ENCODE data around the gene TOMM20L. TPM values are rescaled to one million over a fixed set of nuclear protein-coding genes. Genes with fewer than 3 reads are reported as not detected.

Gene TOMM20L
- total and polyA plus RNA-seq, 2 of the 8 experiments (the other 6 are each of a cell fraction or from before 2014, with no cell fraction given), result not detected

- no peak for FAIRE-seq
- Histone ChIP-seq H2BK5ac (ENCODE audit: low read depth, low read length) (no peak overlapping the region), H3K23ac (ENCODE audit: insufficient read length) (no peak overlapping the region), H2BK20ac (ENCODE audit: low read length) (no peak overlapping the region), H3K9me3 (ENCODE audit: insufficient read depth in 2 of 2, low read depth in 1 of 2, low read length in 1 of 2) (no peaks in the 10 kb centered on the region), H3K4me2 (ENCODE audit: insufficient read depth in 1 of 2, low read depth in 2 of 2, low read length in 2 of 2) (no peak overlapping the region), H3K23me2 (ENCODE audit: low read depth, low read length) (peaks cover 7% of the 10 kb centered on the region; the same call in 1 of the 2 replicates), H3K18ac (ENCODE audit: extremely low read depth, low read length) (no peak overlapping the region), H4K8ac (ENCODE audit: extremely low read depth, insufficient read depth, low read length) (no peak overlapping the region), H4K20me1 (replicated peaks in 1 of 2; ENCODE audit: control insufficient read depth in 1 of 2, insufficient read depth in 2 of 2, low read length in 2 of 2) (no peaks in the 10 kb centered on the region), H2BK12ac (ENCODE audit: low read depth, low read length) (no peak overlapping the region), H3K79me1 (ENCODE audit: low read depth, low read length) (no peaks in the 10 kb centered on the region), H3K56ac (replicated peaks; ENCODE audit: insufficient read length, low read depth, low read length) (no peak overlapping the region), H4K91ac (replicated peaks; ENCODE audit: insufficient read length, low read length) (no peak overlapping the region), H2AK5ac (ENCODE audit: low read depth, low read length) (no peak overlapping the region), H3K4me1 (replicated peaks in 1 of 4; ENCODE audit: control insufficient read depth in 3 of 4, insufficient read depth in 4 of 4, low read length in 3 of 4) (peaks cover 4 to 14% (median 7%) of the 10 kb centered on the region in 4 experiments; a peak in 6 of 7 replicates), H3K79me2 (ENCODE audit: control insufficient read depth in 1 of 2, insufficient read depth in 2 of 2, low read length in 2 of 2) (no peaks in the 10 kb centered on the region), H2AFZ (ENCODE audit: low read length) (no peak overlapping the region), H3K4me3 (ENCODE audit: extremely low read depth in 1 of 4, insufficient read depth in 2 of 4, low read depth in 3 of 4, low read length in 4 of 4) (no peak overlapping the region), H4K5ac (ENCODE audit: insufficient read length, low read depth, low read length) (no peak overlapping the region), H3K4ac (replicated peaks; ENCODE audit: insufficient read length, low read depth, low read length) (no peak overlapping the region), H2BK15ac (ENCODE audit: low read length) (no peak overlapping the region), H3K9ac (replicated peaks in 1 of 4; ENCODE audit: extremely low read depth in 1 of 4, low read depth in 3 of 4, low read length in 3 of 4) (no peak overlapping the region), H3K14ac (ENCODE audit: insufficient read length) (no peak overlapping the region), H3K27ac (ENCODE audit: low read depth, low read length) (no peak overlapping the region), H2BK120ac (replicated peaks; ENCODE audit: low read depth, low read length) (no peak overlapping the region), H3K27me3 (replicated peaks in 1 of 4; ENCODE audit: control insufficient read depth in 3 of 4, extremely low read depth in 1 of 4, insufficient read depth in 3 of 4, low read length in 3 of 4) (peaks cover 0 to 9% (median 6%) of the 10 kb centered on the region in 4 experiments; a peak in 5 of 7 replicates), H3K36me3 (ENCODE audit: control insufficient read depth in 2 of 4, insufficient read depth in 4 of 4, low read length in 3 of 4) (no peaks in the 10 kb centered on the region)
- ChIA-PET CTCF (ENCODE audit: partially characterized antibody) (interaction anchor here (0.6 to 1.3 kb wide), 2 partner anchors 27 to 918 kb away, joined by 3 to 6 read pairs; no protein-coding TSS in a partner anchor), POLR2A (ENCODE audit: partially characterized antibody) (interaction anchor here (0.9 kb wide), 1 partner anchor 11 kb away, joined by 3 read pairs; no protein-coding TSS in a partner anchor)
- no peak for DNase-seq (ENCODE audit: low read depth in 1 of 2, low spot score in 2 of 2)
- TF ChIP-seq CREB1 (IDR thresholded peaks at IDR 0.05) (no peak), POLR2A (IDR thresholded peaks at IDR 0.05; ENCODE audit: control extremely low read depth in 1 of 2, low read depth in 2 of 2, low read length in 2 of 2) (no peak), KDM4A (IDR thresholded peaks at IDR 0.05; ENCODE audit: low read depth, low read length, severe bottlenecking) (no peak), MAFK (IDR thresholded peaks at IDR 0.05; ENCODE audit: low read depth, low read length) (no peak), USF2 (IDR thresholded peaks at IDR 0.05; ENCODE audit: low read length) (no peak), JUN (IDR thresholded peaks at IDR 0.05; ENCODE audit: low read depth, low read length) (no peak), E2F6 (IDR thresholded peaks at IDR 0.05) (no peak), CBX5 (IDR thresholded peaks at IDR 0.05; ENCODE audit: low read depth, low read length) (no peak), RAD21 (IDR thresholded peaks at IDR 0.05 in 1 of 2, conservative IDR thresholded peaks at IDR 0.05 in 1 of 2; ENCODE audit: low read depth in 2 of 2, low read length in 2 of 2) (no peak), HDAC6 (IDR thresholded peaks at IDR 0.05; ENCODE audit: low read depth, low read length) (no peak), SIX5 (IDR thresholded peaks at IDR 0.05; ENCODE audit: low read depth, low read length) (no peak)
Measured at GRCh38 chr14:58398495-58398894, 2.8 kb downstream of the TOMM20L start.
